OCI-LY7 (cell line): ENCODE data around the gene PCDHGA7.
"Not testable (repeated sequence)": the region's sequence is repeated elsewhere in the genome, so short reads cannot be mapped to it uniquely, and the experiment has no call there.

Experiments used
- CTCF ChIP-seq: fragments of 200-600 bp; sonication (generic); conservative IDR thresholded peaks from 2 replicates; pipeline ENCODE4 v1.5.1; 2014; ENCODE audit warnings: mild to moderate bottlenecking, antibody characterized with exemption, low read length, moderate library complexity, mixed read lengths
- EZH2phosphoT487 ChIP-seq: fragments of 200-600 bp; sonication (generic); IDR thresholded peaks from 2 replicates; pipeline ENCODE4 v1.6.1; 2018; ENCODE audit warnings: low read depth, borderline replicate concordance, mild to moderate bottlenecking, mixed run types, antibody characterized with exemption, low read length, moderate library complexity, mixed read lengths

GRCh38 chr5:141346017-141346416, 36.5 kb upstream of the PCDHGA7 start:
- not testable (repeated sequence) for TF ChIP-seq CTCF, EZH2phosphoT487
